22Rv1 (cell line): Measurements from ENCODE around the gene IKZF1.

ENCODE experiments used
- CTCF ChIP-seq: fragments of 450-650 bp; IDR thresholded peaks from 2 replicates; pipeline ENCODE4 v1.5.1; 2017; ENCODE audit warnings: mild to moderate bottlenecking
- ZFX ChIP-seq: fragments of 450-650 bp; IDR thresholded peaks from 2 replicates; pipeline ENCODE4 v1.6.1; 2017; ENCODE audit warnings: antibody characterized with exemption, borderline replicate concordance

DNA sequence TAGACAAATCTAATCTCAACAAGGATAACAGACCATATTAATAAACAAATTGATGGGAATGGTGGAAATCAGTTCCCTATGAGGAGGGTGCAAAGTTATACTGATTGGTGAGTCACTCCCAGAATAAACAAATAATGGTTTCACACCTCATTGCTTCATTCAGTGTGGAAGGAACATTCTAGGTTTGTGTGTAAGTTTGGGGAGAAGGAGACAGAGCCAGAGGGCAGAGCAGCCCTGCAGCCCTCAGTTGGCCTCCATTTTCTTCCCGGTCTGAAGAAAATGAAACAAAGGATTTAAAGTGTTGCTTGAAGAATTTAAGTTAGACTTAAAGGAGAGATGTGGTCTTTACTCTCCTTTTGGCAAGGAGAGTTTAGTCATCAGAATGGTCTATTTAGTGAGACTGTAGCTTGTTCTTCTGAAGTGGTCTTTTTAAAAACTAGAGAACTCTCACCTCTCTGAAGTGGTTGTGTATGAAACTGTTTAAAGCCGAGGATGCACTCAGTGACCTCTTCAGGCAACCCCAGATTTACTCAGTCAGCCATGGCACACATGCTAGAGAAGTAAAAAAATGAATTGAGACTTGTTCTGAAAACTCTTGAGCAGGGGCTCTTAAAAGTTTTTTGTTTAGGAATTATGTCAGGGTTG is 27.2 kb downstream of the IKZF1 start:
- no peak for TF ChIP-seq CTCF
- no peak for TF ChIP-seq ZFX
